HCT116 (cell line): ENCODE results near the gene TENM3. TPM values are rescaled to one million over a fixed set of nuclear protein-coding genes. Genes with fewer than 3 reads are reported as not detected.

Experiments used
- ATAC-seq: fragments of 200-7000 bp; cut with Tn5 transposase; 2 replicates; pipeline ENCODE4 v1.9.1; 2020; ENCODE audit warnings: mild to moderate bottlenecking, moderate library complexity
- BruUV-seq: library from RNA; stranded (reverse); fragments of 400-500 nt; replicated peaks from 2 replicates; lab custom pipeline; 2021; lab: Mats Ljungman, UMichigan
- CTCF ChIA-PET: fragments of 300-600 bp; sonication (Branson Sonifier 250); formaldehyde crosslinking; loops from one replicate; lab custom pipeline; 2021; ENCODE audit warnings: antibody characterized with exemption; lab: Charles Lee
- POLR2A ChIA-PET: fragments of 300-600, 350-600 bp; sonication (Branson Sonifier 250); formaldehyde crosslinking; loops from one replicate; lab custom pipeline; 2021; ENCODE audit warnings: antibody characterized with exemption; lab: Charles Lee
- RAD21 ChIA-PET, 2 experiments: fragments of 300-600 bp; sonication (Branson Sonifier 250); formaldehyde crosslinking; loops; one replicate each; lab custom pipeline; 2023; ENCODE audit warnings: low total read pairs in 2 of 2; ENCODE audit not compliant: uncharacterized antibody in 2 of 2, unreplicated experiment in 2 of 2, low non-redundant PET in 1 of 2; lab: Charles Lee
- DNase-seq: peaks from one replicate; pipeline ENCODE4 v3.0.0-alpha.2; 2010; ENCODE audit warnings: low read depth, low spot score
- H2AFZ ChIP-seq: fragments of 200-600 bp; shearing (Covaris generic), sonication (generic); 2 replicates; pipeline ENCODE4 v1.6.1; 2017; ENCODE audit warnings: low read depth, mixed run types, mixed read lengths, antibody characterized with exemption, low read length; ENCODE audit not compliant: poor library complexity, severe bottlenecking
- H3K27ac ChIP-seq: 2 replicates; pipeline ENCODE4 v1.5.1; 2012; ENCODE audit warnings: low read depth, low read length
- H3K27me3 ChIP-seq: fragments of 200-600 bp; sonication (generic); 2 replicates; pipeline ENCODE4 v1.6.1; 2016; ENCODE audit warnings: mixed run types, low read length, mixed read lengths; ENCODE audit not compliant: insufficient read depth
- H3K36me3 ChIP-seq, 2 experiments: fragments of 200-500 bp in 1 of 2; fragments of 200-600 bp in 1 of 2; sonication (Bioruptor generic) in 1 of 2; sonication (generic) in 1 of 2; 2 replicates each; pipeline versions ENCODE4 v1.5.1 to v1.6.1; 2014 to 2016; ENCODE audit warnings: low read length in 2 of 2, inconsistent platforms in 1 of 2, mixed read lengths in 1 of 2, mixed run types in 1 of 2; ENCODE audit not compliant: insufficient read depth in 2 of 2, control insufficient read depth in 1 of 2
- H3K4me1 ChIP-seq, 2 experiments: fragments of 200-600 bp in 1 of 2; sonication (generic) in 1 of 2; 2 replicates each; pipeline versions ENCODE4 v1.5.1 to v1.6.1; 2012 to 2017; ENCODE audit warnings: low read length in 2 of 2, inconsistent platforms in 1 of 2, mild to moderate bottlenecking in 1 of 2, mixed read lengths in 1 of 2, mixed run types in 1 of 2, moderate library complexity in 1 of 2; ENCODE audit not compliant: insufficient read depth in 2 of 2, control insufficient read depth in 1 of 2
- H3K4me2 ChIP-seq: fragments of 200-600 bp; sonication (generic); 2 replicates; pipeline ENCODE4 v1.6.1; 2017; ENCODE audit warnings: mixed run types, low read length, mixed read lengths
- H3K4me3 ChIP-seq, 2 experiments: fragments of 200-600 bp in 1 of 2; sonication (generic) in 1 of 2; replicated peaks in 1 of 2; 2 replicates each; pipeline ENCODE4 v1.5.1; 2011 to 2016; ENCODE audit warnings: low read length in 2 of 2, control low read depth in 1 of 2, low read depth in 1 of 2, mild to moderate bottlenecking in 1 of 2, mixed read lengths in 1 of 2, mixed run types in 1 of 2
- H3K79me2 ChIP-seq: fragments of 200-600 bp; sonication (generic); 2 replicates; pipeline ENCODE4 v1.6.1; 2017; ENCODE audit warnings: mild to moderate bottlenecking, mixed run types, low read length, moderate library complexity, mixed read lengths; ENCODE audit not compliant: insufficient read depth
- H3K9ac ChIP-seq: fragments of 200-600 bp; sonication (generic); 2 replicates; pipeline ENCODE4 v1.6.1; 2016; ENCODE audit warnings: low read length, mixed read lengths
- H3K9me2 ChIP-seq: fragments of 200-600 bp; sonication (generic), shearing (Covaris generic); 2 replicates; pipeline ENCODE4 v1.6.1; 2017; ENCODE audit warnings: mixed run types, mild to moderate bottlenecking, moderate library complexity; ENCODE audit not compliant: insufficient read depth
- H3K9me3 ChIP-seq, 2 experiments: fragments of 200-500 bp in 1 of 2; fragments of 200-600 bp in 1 of 2; sonication (Bioruptor generic) in 1 of 2; sonication (generic) in 1 of 2; 2 replicates each; pipeline ENCODE4 v1.6.1; 2014 to 2017; ENCODE audit warnings: low read length in 2 of 2, mixed read lengths in 2 of 2, inconsistent platforms in 1 of 2, low read depth in 1 of 2, mild to moderate bottlenecking in 1 of 2, mixed run types in 1 of 2, moderate library complexity in 1 of 2; ENCODE audit not compliant: control insufficient read depth in 1 of 2, insufficient read depth in 1 of 2
- H4K20me1 ChIP-seq: fragments of 200-600 bp; sonication (generic), shearing (Covaris generic); 2 replicates; pipeline ENCODE4 v1.6.1; 2017; ENCODE audit warnings: mixed run types, mild to moderate bottlenecking, moderate library complexity; ENCODE audit not compliant: insufficient read depth
- CTCF ChIP-seq, 3 experiments: fragments of 200-600 bp in 1 of 3; sonication (generic) in 1 of 3; IDR thresholded peaks in 2 of 3; conservative IDR thresholded peaks in 1 of 3; 2 replicates each; pipeline ENCODE4 v1.5.1; 2012 to 2017; ENCODE audit warnings: low read depth in 2 of 3, low read length in 2 of 3, antibody characterized with exemption in 1 of 3, borderline replicate concordance in 1 of 3, control low read depth in 1 of 3, mild to moderate bottlenecking in 1 of 3, mixed read lengths in 1 of 3, mixed run types in 1 of 3, moderate library complexity in 1 of 3; ENCODE audit not compliant: insufficient read depth in 1 of 3
- ELF1 ChIP-seq: IDR thresholded peaks from 2 replicates; pipeline ENCODE4 v1.6.1; 2012; ENCODE audit warnings: low read depth, borderline replicate concordance
- MAX ChIP-seq: IDR thresholded peaks from 2 replicates; pipeline ENCODE4 v1.6.1; 2012
- POLR2A ChIP-seq: IDR thresholded peaks from 2 replicates; pipeline ENCODE4 v1.7.0; 2011; ENCODE audit warnings: borderline replicate concordance; ENCODE audit not compliant: insufficient read depth, insufficient read length; ENCODE audit errors: extremely low read depth
- POLR2AphosphoS5 ChIP-seq: IDR thresholded peaks from 2 replicates; pipeline ENCODE4 v1.6.1; 2011; ENCODE audit warnings: mild to moderate bottlenecking, low read depth, low read length, moderate library complexity
- RAD21 ChIP-seq: IDR thresholded peaks from 2 replicates; pipeline ENCODE4 v1.6.1; 2012; ENCODE audit warnings: low read depth, mild to moderate bottlenecking
- SIN3A ChIP-seq: IDR thresholded peaks from 2 replicates; pipeline ENCODE4 v1.6.1; 2012; ENCODE audit warnings: low read depth
- SRF ChIP-seq: IDR thresholded peaks from 2 replicates; pipeline ENCODE4 v1.6.1; 2012; ENCODE audit warnings: low read depth
- TCF7L2 ChIP-seq: IDR thresholded peaks from 2 replicates; pipeline ENCODE4 v1.7.0; 2011; ENCODE audit warnings: borderline replicate concordance, inconsistent platforms; ENCODE audit not compliant: insufficient read depth, insufficient read length; ENCODE audit errors: extremely low read depth
- intact Hi-C: fragments of 100-400 bp; cut with micrococcal nuclease; formaldehyde crosslinking; loops from 2 replicates; pipeline ENCODE4 v1.10.0; 2022
- total RNA-seq: library from RNA; stranded (reverse); gene quantifications from one replicate; pipeline ENCODE4 v1.2.1, GENCODE V29; 2021; ENCODE audit not compliant: unreplicated experiment
- TF ChIP-seq, protein P1 (sequence below): IDR thresholded peaks from 2 replicates; pipeline ENCODE4 v1.6.1; 2012

TENM3 gene
- total RNA-seq, 1 experiment from 2014 or later, result 0.54 TPM

GRCh38 chr4:182764642-182765041, 521.4 kb downstream of the TENM3 start:
- H3K79me2 ChIP-seq, result no peaks in the 10 kb centered on the region
- no peak overlapping the region for H3K4me2 ChIP-seq
- H3K9me3 ChIP-seq, result no peaks in the 10 kb centered on the region
- no peaks in the 10 kb centered on the region for H4K20me1 ChIP-seq
- no peak for DNase-seq
- no peaks in the 10 kb centered on the region for H3K36me3 ChIP-seq
- RAD21 ChIA-PET, result no interaction called here
- H2AFZ ChIP-seq, result no peak overlapping the region
- intact Hi-C loops, result no loop called here
- BruUV-seq, result no TSS peak
- no peak overlapping the region for H3K4me3 ChIP-seq
- H3K27ac ChIP-seq, result no peak overlapping the region
- H3K4me1 ChIP-seq, result no peaks in the 10 kb centered on the region
- POLR2A ChIA-PET, result no interaction called here
- H3K9ac ChIP-seq, result no peak overlapping the region
- CTCF ChIA-PET, result no interaction called here
- H3K27me3 ChIP-seq, result peaks cover 46% of the 10 kb centered on the region
- no peaks in the 10 kb centered on the region for H3K9me2 ChIP-seq
- TF ChIP-seq CTCF (IDR thresholded peaks at IDR 0.05 in 2 of 3, conservative IDR thresholded peaks at IDR 0.05 in 1 of 3; ENCODE audit: borderline replicate concordance in 1 of 3, insufficient read depth in 1 of 3, low read depth in 2 of 3, low read length in 2 of 3), result 0 out of 6 replicates have a peak, but pooled peaks of 1 of the 3 experiments have one; percentile 6
- no peak for TF ChIP-seq SIN3A
- TF ChIP-seq, all 23 proteins: peak for 1
- ATAC-seq, result peak; percentile 11; the same call in 1 of the 2 replicates

DNA sequence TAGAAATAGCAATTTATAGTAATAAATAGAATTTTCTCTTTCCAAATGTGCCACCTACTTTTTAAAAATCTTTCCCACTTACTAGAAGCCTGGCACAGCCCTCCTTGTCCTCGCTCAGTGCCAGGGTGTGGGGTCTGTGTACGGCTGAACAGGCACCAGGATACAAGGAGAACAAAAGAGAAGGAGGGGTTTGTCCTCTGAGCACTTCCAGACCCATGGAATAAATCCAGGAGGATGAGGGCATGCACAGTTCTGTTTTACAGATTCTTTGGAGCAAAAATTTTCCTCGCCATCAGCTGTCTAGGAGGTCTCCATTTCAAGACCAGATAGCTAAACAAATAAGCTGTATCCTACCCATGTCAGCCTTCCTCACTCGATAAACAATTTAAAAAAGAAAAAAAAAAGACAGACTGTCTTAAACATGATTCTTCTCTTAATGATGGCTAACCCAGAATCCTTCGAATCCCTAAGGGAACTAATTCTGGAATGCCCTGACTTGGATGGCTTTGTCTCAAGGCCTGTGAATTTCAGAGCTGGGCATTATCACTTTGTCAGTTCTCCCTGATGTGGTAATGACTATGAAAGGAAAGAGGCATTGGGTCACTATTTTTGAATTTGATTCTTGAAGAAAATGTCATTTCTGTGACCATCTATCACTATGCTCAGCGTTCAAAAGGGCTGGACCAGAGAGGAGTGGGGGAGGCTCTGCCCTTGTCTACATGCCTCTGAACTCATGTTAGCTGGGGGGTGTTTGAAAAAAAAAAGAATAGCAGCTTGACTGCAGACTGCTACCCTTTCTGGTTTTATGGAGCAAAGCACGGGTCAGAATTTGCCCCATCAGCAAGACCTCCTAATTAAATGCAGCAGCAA, 523.0 kb downstream of the TENM3 start:
- BruUV-seq, result no TSS peak
- ATAC-seq, result no peak
- Histone ChIP-seq H2AFZ (no peak overlapping the region), H3K4me2 (no peak overlapping the region), H3K79me2 (no peaks in the 10 kb centered on the region), H3K27me3 (peaks cover 44% of the 10 kb centered on the region), H4K20me1 (no peaks in the 10 kb centered on the region), H3K36me3 (no peaks in the 10 kb centered on the region), H3K9me3 (no peaks in the 10 kb centered on the region), H3K4me1 (no peaks in the 10 kb centered on the region), H3K9ac (no peak overlapping the region), H3K27ac (no peak overlapping the region), H3K9me2 (no peaks in the 10 kb centered on the region), H3K4me3 (no peak overlapping the region)
- DNase-seq, result no peak
- TF ChIP-seq TCF7L2 (no peak), ELF1 (no peak), CTCF (IDR thresholded peaks at IDR 0.05 in 2 of 3, conservative IDR thresholded peaks at IDR 0.05 in 1 of 3; ENCODE audit: borderline replicate concordance in 1 of 3, insufficient read depth in 1 of 3, low read depth in 2 of 3, low read length in 2 of 3) (no peak), POLR2AphosphoS5 (no peak), MAX (no peak), SRF (no peak), POLR2A (no peak), RAD21 (no peak)
- TF ChIP-seq, protein P1, sequence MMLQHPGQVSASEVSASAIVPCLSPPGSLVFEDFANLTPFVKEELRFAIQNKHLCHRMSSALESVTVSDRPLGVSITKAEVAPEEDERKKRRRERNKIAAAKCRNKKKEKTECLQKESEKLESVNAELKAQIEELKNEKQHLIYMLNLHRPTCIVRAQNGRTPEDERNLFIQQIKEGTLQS, result no peak
- CTCF ChIA-PET, result no interaction called here
- POLR2A ChIA-PET, result no interaction called here
- RAD21 ChIA-PET, result no interaction called here
- intact Hi-C loops, result no loop called here
